HG02642 (cell line): ENCODE data around the gene MLN.

Experiments used
- ATAC-seq: cut with Tn5 transposase; IDR thresholded peaks from one replicate; pipeline ENCODE4 v1.9.1; 2021; ENCODE audit warnings: mild to moderate bottlenecking; ENCODE audit not compliant: unreplicated experiment, poor library complexity

The MLN gene

DNA sequence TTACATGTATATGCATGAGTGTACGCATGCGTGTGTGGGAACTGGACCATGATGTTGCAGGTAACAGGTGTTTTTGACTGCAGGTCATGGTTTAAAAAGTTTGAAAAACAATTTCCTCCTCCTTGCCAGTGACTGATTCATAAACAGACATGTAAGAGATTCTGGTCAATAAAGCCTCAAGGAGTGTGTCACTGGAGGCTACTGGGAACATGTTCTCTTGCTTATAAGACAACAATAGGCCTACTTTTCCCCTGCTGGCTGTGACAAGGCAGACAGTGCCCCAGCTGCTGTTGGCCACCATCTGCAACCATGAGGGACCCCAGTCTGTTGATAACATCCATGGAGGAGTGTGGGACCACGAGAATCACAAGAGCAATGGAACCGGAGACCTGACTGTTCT, 27.6 kb downstream of the MLN start:
- ATAC-seq, result no peak

DNA sequence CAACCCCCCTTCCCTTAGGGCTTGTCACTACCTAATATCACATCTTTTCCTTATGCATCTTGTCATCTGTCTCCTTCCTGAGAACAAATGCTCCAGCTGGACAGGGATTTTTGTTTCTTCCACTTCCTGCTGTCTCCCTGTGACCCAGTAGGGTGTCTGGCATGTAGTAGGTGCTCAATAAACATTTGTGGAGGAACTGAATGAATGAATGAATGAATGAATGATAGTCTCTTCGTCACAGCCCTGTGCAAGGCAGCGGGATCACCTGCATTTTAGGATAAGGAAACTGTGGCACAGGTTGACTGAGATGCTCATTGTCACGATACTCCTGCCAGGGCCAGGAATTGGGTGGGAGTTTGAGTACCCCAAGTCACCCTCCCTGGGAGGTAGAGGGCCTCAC, 29.0 kb downstream of the MLN start:
- no peak for ATAC-seq

GRCh38 chr6:33772902-33773472, 30.8 kb downstream of the MLN start:
- no peak for ATAC-seq

DNA sequence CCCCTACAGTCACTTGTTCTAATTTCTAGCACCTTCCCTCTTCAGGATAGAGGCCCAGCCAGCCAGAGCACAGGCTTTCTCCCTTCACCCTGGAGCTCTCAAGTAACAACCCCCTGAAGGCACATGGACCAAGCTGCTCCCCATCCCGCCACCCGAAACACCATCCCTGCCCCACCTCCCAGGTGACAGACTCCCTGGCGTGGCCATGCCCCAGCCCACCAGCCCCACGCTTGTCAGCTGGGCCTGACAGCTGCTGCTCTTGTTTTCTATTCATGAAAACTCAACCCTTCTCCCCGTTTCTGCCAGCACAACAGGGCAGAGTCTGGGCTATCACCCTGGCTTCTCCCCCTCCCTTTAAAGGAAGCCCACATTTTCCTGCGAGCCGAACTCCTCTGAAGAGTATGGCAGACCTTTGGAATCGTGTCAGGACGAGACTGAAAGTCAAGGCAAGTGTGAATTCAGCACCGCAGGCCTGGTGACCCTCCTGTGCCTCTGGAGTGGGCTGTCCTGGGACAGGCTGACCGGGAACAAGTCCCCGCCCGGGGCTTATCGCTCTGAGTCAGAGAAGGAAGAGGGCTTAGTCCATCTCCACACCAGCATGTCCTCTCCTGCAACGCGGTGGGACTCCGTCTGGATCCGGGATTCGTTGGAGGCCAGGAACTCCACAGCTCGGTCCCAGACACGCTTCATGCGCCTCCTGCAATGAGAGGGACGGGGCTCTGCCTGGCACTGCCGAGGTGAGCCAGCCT, 31.5 kb downstream of the MLN start:
- ATAC-seq, result no peak

- ATAC-seq, result peak; percentile 58
Observed at GRCh38 chr6:33771146-33772081, 32.4 kb downstream of the MLN start.

DNA sequence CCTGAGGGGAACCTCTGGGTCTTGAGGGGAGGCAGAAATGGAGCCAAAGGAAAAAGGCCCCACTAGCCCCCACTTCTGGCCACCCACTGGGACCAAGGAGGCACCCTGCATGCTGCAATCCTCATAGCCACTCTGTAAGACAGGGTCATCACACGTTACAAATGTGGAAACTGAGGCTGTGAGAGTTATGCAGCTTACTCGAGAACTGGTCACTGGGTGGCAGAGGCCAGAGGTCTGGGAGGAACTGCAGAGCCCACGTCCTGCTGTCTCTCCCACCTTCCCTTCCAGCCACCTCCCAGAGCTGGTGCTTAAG, 33.0 kb downstream of the MLN start:
- no peak for ATAC-seq

DNA sequence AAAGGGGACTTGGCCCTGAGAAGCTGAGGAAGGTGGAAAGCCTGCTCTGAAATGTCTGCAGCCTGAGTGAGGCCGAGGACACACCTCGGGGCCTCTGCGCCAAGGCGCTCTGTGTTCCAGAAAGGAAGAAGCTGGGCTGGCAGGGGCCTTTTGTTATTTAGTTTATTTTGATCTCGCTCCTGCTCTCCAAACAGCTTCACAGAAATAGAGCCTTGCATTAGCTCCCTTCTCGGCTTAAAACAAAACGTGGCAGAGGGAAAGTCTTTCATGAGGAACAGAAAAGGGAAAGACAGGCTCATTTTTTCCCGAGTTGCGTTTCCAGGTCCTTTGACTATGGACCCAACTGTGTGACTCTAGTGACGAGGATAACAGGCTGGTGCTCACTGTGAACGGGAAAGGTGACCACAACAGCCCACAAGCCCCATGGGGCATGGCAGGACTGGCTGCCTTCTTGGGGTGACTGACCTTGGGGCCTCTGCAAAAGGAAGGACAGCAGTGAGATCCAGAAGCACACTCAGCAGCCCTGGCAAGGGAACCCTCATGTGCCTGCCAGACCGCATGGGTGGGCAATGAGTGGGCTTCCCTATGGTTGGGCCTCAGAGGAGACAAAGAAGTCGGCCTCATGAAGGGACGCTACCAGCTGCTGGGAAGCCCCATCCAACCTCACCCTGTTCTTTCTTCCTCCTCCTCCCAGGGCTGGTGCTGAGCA, 33.5 kb downstream of the MLN start:
- no peak for ATAC-seq

- no peak for ATAC-seq
Observed at GRCh38 chr6:33769248-33769821, 34.5 kb downstream of the MLN start.

DNA sequence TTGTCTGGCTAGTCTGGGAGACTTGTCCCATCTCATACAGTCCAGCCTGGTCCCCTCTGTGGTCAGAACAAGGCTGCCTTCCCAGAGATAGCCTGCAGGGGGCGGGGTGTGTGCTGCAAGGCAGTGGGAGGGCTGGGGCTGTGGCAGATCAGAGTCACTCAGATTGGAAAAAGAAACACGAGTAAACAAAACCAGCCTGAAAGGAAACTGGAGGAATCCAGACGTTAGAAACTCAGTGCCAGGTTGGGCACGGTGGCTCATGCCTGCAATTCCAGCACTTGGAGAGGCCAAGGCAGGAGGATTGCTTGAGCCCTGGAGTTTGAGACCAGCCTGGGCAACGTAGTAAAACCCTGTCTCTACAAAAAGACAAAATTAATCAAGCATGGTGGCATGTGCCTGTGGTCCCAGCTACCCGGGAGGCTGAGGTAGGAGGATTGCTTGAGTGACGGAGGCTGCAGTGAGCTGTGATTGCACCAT, 35.1 kb downstream of the MLN start:
- ATAC-seq, result no peak

- ATAC-seq, result no peak
Observed at GRCh38 chr6:33766921-33767907, 36.6 kb downstream of the MLN start.

- no peak for ATAC-seq
Observed at GRCh38 chr6:33765368-33765767, 38.4 kb downstream of the MLN start.

DNA sequence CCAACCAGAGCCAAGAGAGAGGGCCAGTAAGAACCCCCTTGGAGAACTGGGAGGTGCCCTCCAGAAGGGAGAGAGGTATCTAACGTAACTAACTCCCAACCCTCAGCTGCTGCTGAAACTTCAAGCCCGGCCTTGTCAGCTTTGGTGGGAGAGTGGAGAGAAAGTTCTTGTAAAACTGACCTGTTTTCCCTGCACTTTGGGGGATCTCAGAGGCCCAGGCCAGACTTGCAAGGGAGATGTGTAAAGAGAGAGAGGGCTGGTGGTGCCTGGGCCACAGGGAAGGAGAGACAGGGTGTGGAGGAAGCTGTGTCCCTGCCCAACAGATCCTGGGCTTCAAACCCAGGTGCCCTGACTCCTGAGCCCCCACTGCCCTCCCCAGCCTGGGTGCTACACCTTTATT, 39.8 kb downstream of the MLN start:
- ATAC-seq, result no peak

DNA sequence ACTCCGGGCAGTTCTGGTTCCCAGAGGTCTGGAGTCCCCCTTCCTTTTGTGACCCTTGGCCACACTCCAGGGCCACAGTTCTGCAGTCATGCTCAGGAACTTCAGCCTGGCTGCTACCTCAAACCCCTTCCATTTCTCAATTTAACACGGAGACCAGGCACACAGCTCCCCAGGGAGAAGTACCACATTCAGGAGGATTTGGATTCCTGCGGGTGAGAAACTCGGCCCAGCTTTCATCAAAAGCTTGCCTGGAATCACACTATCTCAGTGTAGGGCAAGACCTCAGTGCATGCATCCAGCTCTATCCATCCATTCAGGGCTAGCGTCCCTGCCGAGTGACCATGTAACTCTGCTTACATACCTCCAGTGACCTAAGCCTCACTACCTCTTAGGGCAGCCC, 40.3 kb downstream of the MLN start:
- no peak for ATAC-seq

GRCh38 chr6:33762713-33763112, 41.1 kb downstream of the MLN start:
- no peak for ATAC-seq

GRCh38 chr6:33761922-33762629, 41.7 kb downstream of the MLN start:
- ATAC-seq, result no peak

DNA sequence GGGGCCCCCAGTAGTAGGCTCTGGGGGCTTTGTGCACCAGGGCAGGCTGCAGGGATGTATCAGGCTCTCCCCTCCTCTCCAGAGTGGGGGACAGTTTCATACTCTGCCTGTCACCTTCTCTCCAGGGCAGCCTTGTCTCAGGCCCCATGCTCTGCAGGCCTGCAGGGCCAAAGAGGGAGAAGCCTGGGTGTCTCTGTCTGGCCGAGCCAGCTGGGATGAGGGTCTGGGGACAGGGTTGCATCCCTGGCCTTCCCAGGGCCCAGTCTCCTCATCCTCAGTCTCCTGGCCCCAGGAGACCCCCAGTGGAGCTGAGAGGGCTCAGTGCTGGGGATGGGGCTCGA, 42.3 kb downstream of the MLN start:
- ATAC-seq, result no peak

GRCh38 chr6:33759887-33760629, 43.7 kb downstream of the MLN start:
- ATAC-seq, result no peak

DNA sequence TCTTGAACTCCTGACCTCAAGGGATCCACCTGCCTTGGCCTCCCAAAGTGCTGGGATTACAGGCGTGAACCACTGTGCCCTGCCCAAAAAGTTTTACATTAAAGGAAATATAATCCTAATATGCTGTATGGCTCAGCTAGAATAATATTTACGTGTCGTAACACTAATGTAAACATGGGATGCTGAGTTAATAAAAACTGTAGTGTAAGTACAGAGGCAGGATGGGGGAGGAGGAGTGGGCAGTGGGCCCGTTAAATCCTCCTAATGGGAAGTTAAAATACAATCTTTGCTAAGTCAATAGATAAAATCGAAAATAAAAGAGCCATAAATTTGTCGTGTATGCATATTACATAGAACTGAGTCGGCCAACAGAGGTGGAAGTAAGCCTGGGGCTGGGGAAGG, 45.0 kb downstream of the MLN start:
- ATAC-seq, result no peak
